GM23338 (cell line): ENCODE results near the gene RNASE2.

ENCODE experiments used
- CREB1 ChIP-seq: fragments of 250-450 bp; sonication (Bioruptor Pico); IDR thresholded peaks from 2 replicates; pipeline ENCODE4 v1.5.0; 2020; ENCODE audit warnings: low read depth, mild to moderate bottlenecking, moderate library complexity
- EZH2 ChIP-seq: fragments of 200-600 bp; sonication (generic); IDR thresholded peaks from one replicate; pipeline ENCODE4 v1.8.0; 2017; ENCODE audit warnings: antibody characterized with exemption, mild to moderate bottlenecking, low read depth; ENCODE audit not compliant: unreplicated experiment
- EZH2phosphoT487 ChIP-seq: fragments of 200-600 bp; sonication (generic); IDR thresholded peaks from one replicate; pipeline ENCODE4 v1.8.1; 2018; ENCODE audit warnings: antibody characterized with exemption; ENCODE audit not compliant: unreplicated experiment
- JUNB ChIP-seq: IDR thresholded peaks from one replicate; pipeline ENCODE4 v1.6.1; 2016; ENCODE audit warnings: antibody characterized with exemption; ENCODE audit not compliant: unreplicated experiment
- POLR2AphosphoS5 ChIP-seq: IDR thresholded peaks from 2 replicates; pipeline ENCODE4 v1.6.1; 2016; ENCODE audit warnings: antibody characterized with exemption, low read depth
- ZNF114 ChIP-seq: fragments of 250-450 bp; sonication (Bioruptor Pico); IDR thresholded peaks from 2 replicates; pipeline ENCODE4 v1.5.0; 2020; ENCODE audit warnings: mild to moderate bottlenecking, moderate library complexity
- TF ChIP-seq, protein P1 (sequence below), 2 experiments: fragments of 200-600 bp in 1 of 2; sonication (generic) in 1 of 2; conservative IDR thresholded peaks; 2 replicates each; pipeline versions ENCODE4 v1.5.1 to v1.6.1; 2016 to 2017; ENCODE audit warnings: antibody characterized with exemption in 2 of 2, low read depth in 2 of 2, mild to moderate bottlenecking in 2 of 2, moderate library complexity in 1 of 2
- TF ChIP-seq, protein P2 (sequence below): IDR thresholded peaks from 2 replicates; pipeline ENCODE4 v1.6.1; 2016; ENCODE audit warnings: antibody characterized with exemption
- TF ChIP-seq, protein P3 (sequence below): IDR thresholded peaks from one replicate; pipeline ENCODE4 v1.6.1; 2018; ENCODE audit warnings: antibody characterized with exemption; ENCODE audit not compliant: unreplicated experiment

DNA sequence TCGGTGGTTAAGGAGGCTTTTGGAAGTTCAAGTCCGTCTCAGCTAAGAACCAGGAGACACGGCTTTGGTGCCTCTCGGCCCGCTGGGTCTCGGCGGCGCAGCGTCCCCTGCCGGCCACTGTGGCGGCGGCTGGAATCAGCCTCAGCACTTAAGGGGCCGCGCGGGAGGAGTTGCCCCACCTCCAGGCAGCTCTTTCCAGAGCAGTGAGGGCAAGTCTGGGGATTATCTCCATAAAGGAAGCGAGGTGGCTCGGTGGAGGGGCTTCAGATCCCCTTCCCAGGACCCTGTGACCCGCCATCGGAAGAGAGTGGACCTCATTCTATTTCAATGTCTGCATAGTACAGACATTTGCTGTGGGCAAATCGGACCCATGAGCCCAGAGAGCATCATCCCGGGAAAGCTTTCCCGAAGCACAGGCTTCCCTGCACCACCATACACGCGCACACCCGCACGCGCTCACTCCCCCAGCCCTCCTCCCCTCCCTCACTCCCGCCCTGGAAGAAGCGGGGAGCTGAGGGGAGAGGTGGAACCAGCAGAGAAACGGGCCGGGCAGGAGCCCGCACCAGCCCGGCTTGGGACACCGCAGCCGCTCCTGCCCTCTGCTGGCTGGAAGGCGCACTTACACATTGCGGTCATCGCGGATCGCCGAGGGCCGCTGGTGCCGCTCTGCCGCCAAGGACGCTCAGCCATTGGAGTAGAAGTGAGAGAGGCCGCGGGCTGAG is 15.9 kb downstream of the RNASE2 start:
- TF ChIP-seq, protein P1, sequence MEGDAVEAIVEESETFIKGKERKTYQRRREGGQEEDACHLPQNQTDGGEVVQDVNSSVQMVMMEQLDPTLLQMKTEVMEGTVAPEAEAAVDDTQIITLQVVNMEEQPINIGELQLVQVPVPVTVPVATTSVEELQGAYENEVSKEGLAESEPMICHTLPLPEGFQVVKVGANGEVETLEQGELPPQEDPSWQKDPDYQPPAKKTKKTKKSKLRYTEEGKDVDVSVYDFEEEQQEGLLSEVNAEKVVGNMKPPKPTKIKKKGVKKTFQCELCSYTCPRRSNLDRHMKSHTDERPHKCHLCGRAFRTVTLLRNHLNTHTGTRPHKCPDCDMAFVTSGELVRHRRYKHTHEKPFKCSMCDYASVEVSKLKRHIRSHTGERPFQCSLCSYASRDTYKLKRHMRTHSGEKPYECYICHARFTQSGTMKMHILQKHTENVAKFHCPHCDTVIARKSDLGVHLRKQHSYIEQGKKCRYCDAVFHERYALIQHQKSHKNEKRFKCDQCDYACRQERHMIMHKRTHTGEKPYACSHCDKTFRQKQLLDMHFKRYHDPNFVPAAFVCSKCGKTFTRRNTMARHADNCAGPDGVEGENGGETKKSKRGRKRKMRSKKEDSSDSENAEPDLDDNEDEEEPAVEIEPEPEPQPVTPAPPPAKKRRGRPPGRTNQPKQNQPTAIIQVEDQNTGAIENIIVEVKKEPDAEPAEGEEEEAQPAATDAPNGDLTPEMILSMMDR (conservative IDR thresholded peaks at IDR 0.05; ENCODE audit: low read depth in 2 of 2), result peak; percentile 87 to 93
- no peak for TF ChIP-seq EZH2
- peak; percentile 60 for TF ChIP-seq CREB1
- peak; percentile 62 for TF ChIP-seq POLR2AphosphoS5
- no peak for TF ChIP-seq EZH2phosphoT487
- TF ChIP-seq ZNF114, result no peak
- no peak for TF ChIP-seq JUNB
- TF ChIP-seq, protein P2, sequence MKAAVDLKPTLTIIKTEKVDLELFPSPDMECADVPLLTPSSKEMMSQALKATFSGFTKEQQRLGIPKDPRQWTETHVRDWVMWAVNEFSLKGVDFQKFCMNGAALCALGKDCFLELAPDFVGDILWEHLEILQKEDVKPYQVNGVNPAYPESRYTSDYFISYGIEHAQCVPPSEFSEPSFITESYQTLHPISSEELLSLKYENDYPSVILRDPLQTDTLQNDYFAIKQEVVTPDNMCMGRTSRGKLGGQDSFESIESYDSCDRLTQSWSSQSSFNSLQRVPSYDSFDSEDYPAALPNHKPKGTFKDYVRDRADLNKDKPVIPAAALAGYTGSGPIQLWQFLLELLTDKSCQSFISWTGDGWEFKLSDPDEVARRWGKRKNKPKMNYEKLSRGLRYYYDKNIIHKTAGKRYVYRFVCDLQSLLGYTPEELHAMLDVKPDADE, result no peak
- TF ChIP-seq, protein P3, sequence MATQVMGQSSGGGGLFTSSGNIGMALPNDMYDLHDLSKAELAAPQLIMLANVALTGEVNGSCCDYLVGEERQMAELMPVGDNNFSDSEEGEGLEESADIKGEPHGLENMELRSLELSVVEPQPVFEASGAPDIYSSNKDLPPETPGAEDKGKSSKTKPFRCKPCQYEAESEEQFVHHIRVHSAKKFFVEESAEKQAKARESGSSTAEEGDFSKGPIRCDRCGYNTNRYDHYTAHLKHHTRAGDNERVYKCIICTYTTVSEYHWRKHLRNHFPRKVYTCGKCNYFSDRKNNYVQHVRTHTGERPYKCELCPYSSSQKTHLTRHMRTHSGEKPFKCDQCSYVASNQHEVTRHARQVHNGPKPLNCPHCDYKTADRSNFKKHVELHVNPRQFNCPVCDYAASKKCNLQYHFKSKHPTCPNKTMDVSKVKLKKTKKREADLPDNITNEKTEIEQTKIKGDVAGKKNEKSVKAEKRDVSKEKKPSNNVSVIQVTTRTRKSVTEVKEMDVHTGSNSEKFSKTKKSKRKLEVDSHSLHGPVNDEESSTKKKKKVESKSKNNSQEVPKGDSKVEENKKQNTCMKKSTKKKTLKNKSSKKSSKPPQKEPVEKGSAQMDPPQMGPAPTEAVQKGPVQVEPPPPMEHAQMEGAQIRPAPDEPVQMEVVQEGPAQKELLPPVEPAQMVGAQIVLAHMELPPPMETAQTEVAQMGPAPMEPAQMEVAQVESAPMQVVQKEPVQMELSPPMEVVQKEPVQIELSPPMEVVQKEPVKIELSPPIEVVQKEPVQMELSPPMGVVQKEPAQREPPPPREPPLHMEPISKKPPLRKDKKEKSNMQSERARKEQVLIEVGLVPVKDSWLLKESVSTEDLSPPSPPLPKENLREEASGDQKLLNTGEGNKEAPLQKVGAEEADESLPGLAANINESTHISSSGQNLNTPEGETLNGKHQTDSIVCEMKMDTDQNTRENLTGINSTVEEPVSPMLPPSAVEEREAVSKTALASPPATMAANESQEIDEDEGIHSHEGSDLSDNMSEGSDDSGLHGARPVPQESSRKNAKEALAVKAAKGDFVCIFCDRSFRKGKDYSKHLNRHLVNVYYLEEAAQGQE, result no peak
